Stimulated activated CD4-positive, alpha-beta T cell treated with anti-CD3 and anti-CD28 coated beads, Interleukin-2, amount 100 ng/mL, for 4 hours (primary cell): ENCODE results near the gene SRRT.

Experiments
- DNase-seq: peaks from one replicate; pipeline ENCODE4 v3.0.0-alpha.2; 2020; ENCODE audit warnings: low read depth

SRRT gene

GRCh38 chr7:100882201-100882600 is 7.3 kb downstream of the SRRT start:
- DNase-seq: no peak

DNA sequence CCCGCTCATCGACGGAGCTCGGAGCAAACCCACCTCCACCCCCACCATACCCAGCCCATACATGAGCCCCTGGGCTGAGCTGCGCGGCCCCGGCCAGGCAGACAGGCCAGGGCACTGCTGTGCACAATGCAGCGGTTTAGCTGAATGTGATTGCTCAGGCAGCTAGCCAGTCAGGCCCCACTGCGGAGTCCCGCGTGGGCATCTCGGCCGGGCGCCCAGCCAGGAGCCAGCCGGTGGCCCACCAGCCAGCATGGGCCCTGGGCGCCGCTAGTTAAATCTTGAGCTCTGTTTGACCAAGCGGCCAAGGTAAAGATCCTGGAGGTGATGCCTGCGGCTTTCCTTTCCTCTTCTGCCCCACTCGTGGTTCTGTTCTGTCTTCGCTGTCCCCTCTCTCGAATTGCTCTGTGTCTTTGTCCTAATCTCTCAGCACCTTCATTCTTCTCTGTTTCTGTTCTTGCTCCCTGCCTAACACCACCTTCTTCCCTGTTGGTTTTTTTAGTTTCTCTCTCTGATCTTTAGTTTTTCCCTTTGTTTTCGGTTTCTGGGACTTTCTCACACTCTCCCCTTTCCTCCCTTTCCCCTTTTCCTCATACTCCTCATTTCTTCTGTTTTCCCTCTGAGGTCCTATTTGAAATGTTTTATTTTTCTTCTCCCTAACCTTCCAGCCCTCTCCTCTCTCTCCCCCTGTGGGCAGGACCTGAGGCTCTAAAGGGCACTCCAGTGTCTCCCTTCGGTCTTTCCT is 8.1 kb downstream of the SRRT start:
- DNase-seq: no peak

DNA sequence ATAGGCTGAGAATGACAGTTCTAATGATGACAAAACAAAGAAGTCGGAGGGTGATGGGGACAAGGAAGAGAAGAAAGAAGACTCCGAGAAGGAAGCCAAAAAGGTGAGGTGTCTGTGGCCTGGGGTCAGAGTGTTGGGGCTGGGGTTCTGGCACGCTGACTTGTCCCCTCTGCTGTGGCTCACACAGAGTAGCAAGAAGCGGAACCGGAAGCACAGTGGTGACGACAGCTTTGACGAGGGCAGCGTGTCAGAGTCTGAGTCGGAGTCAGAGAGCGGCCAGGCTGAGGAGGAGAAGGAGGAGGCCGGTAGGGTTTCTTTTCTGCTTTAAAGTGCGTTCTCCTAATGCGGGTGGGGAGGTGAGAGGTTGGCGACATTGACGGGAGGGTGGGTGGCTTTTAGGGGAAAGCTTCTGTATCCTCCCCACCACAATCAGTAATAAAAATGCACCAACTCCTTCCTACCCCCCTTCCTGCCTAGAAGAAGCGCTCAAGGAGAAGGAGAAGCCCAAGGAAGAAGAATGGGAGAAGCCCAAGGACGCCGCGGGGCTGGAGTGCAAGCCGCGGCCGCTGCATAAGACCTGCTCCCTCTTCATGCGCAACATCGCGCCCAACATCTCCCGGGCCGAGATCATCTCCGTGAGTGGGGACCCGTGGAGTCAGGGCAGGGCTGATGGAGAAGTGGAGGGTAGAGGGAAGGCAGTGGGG is 10.0 kb downstream of the SRRT start:
- DNase-seq: no peak

DNA sequence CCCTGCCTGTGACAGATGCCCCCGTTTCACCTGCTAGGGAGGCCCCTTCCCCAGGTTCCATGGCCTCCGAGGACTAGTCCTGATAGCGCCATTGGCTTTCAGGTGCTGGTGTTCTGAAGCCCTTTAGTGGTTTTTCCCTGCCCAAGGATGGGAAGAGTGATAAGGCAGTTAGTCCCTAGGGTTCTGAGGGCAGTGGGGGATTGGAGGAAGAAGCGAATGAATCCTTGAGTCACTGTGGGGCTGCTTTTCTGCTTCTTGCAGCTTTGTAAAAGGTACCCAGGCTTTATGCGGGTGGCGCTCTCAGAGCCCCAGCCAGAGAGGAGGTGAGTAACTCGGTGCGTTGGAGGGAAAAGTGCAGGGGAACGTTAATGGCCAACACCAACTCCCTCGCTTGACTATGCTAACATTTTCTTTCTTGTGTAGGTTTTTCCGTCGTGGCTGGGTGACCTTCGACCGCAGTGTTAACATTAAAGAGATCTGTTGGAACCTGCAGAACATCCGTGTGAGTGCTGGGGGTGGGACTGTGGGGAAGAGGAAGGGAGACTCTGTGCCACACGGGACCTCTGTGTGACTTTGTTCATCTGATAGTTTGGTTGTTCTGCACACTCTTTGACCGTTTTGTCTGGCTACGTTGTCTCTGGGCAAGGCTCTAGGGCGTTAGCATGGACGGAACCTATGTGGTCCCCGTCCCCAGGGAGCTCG is 10.7 kb downstream of the SRRT start:
- no peak for DNase-seq

DNA sequence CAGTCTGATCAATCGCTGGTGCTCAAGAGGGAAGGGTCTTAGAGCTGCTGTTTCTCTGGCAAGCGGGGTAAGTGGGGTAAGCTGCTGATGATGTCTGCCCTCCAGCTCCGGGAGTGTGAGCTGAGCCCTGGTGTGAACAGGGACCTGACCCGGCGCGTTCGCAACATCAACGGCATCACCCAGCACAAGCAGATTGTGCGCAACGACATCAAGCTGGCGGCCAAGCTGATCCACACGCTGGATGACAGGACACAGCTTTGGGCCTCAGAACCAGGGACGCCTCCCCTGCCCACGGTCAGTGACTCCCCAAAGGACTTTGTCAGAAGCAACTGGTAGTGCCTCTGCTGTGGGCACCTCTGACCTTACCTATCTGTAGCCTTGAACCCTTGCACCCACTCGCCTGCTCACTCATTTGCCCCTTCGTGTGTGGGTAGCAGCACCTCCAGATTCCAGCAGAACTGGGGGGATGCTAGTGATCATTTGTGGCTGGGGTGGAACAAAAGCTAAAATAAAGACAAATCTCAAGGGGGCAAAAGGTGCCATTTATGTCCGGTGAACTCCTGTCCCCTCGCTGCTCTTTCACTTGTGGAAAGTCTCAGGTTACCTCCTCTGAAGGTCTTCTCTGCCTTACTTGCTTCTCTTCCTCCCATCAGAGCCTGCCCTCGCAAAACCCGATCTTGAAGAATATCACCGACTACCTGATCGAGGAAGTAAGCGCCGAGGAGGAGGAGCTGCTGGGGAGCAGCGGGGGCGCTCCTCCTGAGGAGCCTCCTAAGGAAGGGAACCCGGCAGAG is 11.4 kb downstream of the SRRT start:
- no peak for DNase-seq

DNA sequence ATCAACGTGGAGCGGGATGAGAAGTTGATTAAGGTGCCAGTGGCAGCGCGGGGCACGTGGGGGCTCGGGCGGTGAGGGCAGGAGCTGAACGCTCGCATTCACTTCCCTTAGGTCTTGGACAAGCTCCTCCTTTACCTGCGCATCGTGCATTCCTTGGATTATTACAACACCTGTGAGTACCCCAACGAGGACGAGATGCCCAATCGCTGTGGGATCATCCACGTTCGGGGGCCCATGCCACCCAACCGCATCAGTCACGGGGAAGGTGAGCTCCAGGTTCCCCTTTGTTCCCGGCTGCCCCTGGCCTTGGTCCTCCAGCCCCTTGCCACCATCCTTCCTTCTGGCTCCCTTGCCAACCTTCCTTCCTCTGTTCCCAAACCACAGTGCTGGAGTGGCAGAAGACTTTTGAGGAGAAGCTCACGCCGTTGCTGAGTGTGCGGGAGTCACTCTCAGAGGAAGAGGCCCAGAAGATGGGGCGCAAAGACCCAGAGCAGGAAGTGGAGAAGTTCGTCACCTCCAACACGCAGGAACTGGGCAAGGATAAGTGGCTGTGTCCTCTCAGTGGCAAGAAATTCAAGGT is 12.1 kb downstream of the SRRT start:
- no peak for DNase-seq

GRCh38 chr7:100887516-100888290 is 12.8 kb downstream of the SRRT start:
- no peak for DNase-seq

DNA sequence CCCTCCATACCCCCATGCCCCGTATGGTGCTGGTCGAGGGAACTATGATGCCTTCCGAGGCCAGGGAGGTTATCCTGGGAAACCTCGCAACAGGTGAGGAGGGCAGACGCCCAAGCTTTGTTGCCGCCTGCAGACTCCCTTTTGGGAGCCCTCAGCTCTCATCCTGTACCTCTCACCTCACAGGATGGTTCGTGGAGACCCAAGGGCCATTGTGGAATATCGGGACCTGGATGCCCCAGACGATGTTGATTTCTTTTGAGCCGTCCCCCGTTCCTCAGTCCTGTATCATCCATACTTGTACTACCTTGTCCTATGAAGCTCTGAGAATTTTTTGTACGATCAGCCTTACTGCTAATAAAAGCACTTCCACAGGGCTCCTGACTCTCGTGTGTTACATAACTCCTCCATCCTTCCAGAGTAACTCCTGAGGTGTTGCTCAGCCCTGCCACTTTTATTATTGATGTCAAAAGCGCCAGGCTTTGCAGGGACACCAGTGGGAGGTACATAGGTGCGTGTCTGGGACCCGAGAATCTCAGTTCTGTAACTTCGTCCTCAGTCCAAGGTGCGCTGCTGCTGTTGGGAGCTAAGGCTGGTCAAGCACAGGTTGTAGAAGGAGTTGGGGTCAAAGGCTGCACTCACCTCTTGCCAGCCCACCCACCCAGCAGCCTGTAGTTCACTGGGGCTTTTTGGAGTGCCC is 13.5 kb downstream of the SRRT start:
- DNase-seq: no peak

- no peak for DNase-seq
These were observed 14.3 kb downstream of the SRRT start, which contains the start of gene UFSP1 for GRCh38 chr7:100888988-100889750. Gene UFSP1, minus strand, starts transcription at chr7:100889715. Its CDS starts 444 bp downstream, at chr7:100889271.

DNA sequence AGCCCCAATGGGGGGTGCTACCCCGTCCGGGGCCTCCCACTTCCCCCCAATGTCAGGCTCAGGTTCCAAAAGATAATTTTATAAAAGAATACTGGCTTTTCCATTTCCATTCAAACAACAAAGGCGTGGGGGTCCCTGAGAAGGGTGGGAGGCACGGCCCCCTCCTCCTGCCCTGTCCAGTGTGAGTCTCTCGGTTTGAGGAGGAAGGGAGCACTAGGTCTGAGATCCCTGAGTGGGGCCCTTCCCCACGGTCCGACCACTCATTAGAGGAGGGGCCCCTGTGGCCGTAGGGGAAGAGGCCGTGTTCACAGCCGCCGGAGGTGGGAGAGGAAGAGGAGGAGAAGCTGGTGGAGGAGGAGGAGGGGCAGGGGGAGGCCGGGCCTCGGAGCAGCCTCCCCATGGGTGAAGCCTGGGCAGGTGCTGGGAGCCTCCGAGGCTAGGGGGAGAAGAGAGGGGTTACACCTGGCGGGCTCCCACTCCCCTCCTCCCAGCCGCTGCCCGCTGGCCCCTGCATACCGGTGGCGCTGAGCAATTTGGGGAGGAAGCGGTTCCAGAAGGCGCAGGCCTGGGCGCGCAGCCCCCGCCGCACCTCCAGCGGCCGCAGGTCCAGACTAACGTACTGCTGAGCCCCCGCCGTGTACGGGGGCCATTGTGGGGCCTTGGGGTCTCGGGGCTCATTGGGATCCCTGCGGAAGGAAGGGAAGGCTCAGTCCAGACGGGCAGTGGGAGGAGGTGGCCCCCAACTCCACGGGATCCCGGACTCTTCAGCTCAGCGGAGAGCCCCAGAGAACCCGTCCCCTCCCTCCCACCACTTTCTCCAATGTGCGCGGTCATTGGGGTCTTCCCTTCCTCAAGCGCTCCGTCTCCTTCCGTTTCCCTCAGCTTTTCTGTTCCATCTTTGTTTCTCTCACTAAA is 16.0 kb downstream of the SRRT start:
- DNase-seq: no peak

DNA sequence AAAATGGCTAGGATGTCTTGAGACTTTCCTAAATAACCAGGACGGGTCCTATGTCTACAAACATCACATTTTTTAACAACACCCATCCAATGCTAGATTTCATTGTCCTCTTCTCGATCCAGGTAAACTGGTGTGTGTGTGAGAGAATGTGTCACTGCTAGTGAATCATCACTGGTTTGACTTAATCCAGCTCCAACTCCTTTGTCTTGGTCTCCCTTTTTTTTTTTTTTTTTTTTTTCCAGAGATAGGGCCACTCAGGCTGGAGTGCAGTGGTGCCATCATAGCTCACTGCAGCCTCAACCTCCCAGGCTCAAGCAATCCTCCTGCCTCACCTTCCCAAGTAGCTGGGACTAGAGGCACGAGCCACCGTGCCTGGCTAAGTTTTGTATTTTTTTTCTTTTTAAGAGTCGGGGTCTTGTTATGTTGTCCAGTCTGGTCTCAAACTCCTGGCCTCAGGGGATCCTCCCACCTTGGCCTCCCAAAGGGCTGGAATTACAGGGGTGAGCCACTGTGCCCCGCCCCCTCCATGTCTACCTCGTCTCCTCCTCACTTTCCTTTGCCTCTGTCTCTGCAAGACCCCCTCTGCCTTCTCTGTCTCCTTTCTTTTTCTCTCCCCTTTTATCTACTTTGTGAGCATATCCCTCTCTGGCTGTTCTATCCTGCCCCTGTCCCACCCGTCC is 16.8 kb downstream of the SRRT start:
- DNase-seq: no peak

DNA sequence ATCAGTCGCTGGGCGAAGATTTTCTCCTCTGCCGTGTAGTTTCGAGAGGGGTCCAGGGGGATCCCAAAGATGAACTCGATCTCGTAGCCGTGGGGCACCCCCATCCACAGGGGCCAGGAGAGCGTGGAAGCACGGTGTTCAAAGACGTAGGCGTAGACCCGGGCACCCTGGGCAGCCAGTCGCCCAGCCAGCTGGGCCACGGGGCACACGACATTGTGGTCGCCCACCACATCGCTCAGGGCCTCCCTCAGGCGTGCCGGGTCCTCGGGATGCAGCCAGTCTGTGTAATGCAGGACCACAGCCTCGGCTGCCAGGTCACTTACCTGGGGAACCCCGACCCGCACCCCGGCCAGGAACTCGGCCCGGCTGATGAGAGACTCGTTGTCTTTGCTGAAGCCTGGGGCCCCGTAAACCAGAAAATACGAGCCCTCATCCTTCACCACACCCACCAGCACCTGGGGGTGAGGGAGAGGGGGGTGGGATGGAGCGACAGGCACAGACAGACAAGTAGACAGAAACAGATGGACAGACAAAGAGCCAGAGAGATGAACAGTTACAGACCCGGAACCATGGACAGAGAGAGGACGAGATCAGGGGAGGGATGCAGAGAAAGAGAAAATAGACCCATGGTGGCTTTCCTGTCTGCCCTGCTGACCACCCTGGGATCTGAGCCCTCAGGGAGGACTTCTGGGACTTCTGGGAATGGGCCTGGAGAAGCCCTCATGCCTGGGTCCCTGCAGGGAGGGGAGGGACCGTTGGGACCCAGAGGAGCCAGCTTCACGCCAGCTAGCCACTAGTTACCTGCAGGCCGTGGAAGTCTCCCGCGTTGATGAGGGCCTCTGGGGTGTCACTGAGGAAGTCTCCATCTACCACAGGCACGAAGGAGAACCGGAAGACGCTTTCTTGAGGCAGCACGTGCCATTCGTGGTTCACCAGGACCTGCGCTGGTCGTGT is 17.7 kb downstream of the SRRT start:
- no peak for DNase-seq

- DNase-seq: no peak
These were observed 18.5 kb downstream of the SRRT start for GRCh38 chr7:100893318-100893895.

DNA sequence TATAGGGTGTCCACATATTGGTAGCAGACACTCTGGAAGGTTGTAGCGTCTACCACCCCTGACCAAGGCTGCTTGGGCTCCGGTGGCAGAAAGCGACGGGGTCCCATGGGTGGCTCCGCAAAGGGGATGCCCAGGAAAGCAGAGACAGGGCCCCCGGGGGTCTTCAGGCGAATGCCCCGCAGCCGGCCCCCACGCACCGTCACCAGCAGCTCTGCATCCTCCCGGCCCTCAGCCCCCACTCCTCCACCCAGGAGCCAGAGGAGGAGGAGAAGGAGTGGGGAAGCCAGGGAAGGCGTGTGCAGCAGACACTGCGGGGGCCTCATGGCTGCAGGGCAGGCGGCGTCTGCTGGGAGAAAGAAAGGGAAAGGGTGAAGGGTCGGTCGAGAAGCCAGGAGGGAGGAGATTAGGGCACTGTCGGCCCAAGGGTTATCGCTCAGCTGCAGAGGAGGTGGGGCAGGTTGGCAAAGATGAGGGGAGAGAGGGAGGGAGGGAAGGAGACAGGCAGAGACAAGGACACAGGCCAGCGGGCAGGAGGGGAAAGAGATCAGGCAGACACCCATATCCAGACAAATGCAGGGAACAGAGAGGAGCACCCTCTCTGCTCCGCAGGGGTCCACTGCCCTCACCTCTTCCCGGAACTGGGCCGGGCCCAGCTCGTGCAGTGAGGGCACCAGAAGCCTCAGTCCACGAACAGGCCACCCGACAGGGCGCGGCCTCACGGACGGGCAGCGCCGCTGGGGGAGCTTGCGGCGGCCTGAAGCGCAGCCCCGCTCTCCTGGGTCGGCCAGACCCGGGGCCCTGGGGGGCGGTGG is 19.2 kb downstream of the SRRT start:
- DNase-seq: no peak

- peak; percentile 32 for DNase-seq
These were observed 20.2 kb downstream of the SRRT start for GRCh38 chr7:100894860-100895700.
